OCI-LY7 (cell line): Measurements from ENCODE around the gene HS3ST5.

Experiments
- CTCF ChIP-seq: fragments of 200-600 bp; sonication (generic); conservative IDR thresholded peaks from 2 replicates; pipeline ENCODE4 v1.5.1; 2014; ENCODE audit warnings: mild to moderate bottlenecking, antibody characterized with exemption, low read length, moderate library complexity, mixed read lengths
- EZH2phosphoT487 ChIP-seq: fragments of 200-600 bp; sonication (generic); IDR thresholded peaks from 2 replicates; pipeline ENCODE4 v1.6.1; 2018; ENCODE audit warnings: low read depth, borderline replicate concordance, mild to moderate bottlenecking, mixed run types, antibody characterized with exemption, low read length, moderate library complexity, mixed read lengths

- TF ChIP-seq CTCF: no peak
- no peak for TF ChIP-seq EZH2phosphoT487
Observed at GRCh38 chr6:114119056-114119455, 223.8 kb downstream of the HS3ST5 start.
